GM18507 (cell line): ENCODE measurements around the gene CCL15.
"Not testable (repeated sequence)": the region's sequence is repeated elsewhere in the genome, so short reads cannot be mapped to it uniquely, and the experiment has no call there.

Experiments used
- DNase-seq: peaks from one replicate; pipeline ENCODE4 v3.0.0; 2011; ENCODE audit warnings: low read depth; ENCODE audit not compliant: insufficient read length; ENCODE audit errors: extremely low spot score
- FAIRE-seq: peaks from 2 replicates; lab custom pipeline; 2011; peaks lifted over from hg19 to GRCh38; lab: Jason Lieb, UNC

Gene CCL15

GRCh38 chr17:35998756-35999155 is 2.6 kb downstream of the CCL15 start:
- FAIRE-seq (no peak), DNase-seq (no peak)

- DNase-seq (no peak), FAIRE-seq (no peak)
Observed at GRCh38 chr17:35998018-35998545, 3.3 kb downstream of the CCL15 start.

- DNase-seq: not testable (repeated sequence)
Observed at GRCh38 chr17:35995346-35995745, 6.0 kb downstream of the CCL15 start.

GRCh38 chr17:35991075-35991474 is 10.3 kb downstream of the CCL15 start:
- FAIRE-seq (no peak), DNase-seq (no peak)

More at GRCh38 chr17:35995346-35995745, 6.0 kb downstream of the CCL15 start:
- FAIRE-seq: not testable (repeated sequence)

- FAIRE-seq (no peak), DNase-seq (no peak)
Observed at GRCh38 chr17:35988164-35988563, 13.2 kb downstream of the CCL15 start.

GRCh38 chr17:35986643-35987042 is 14.7 kb downstream of the CCL15 start, which contains the start of gene CCL14:
TSS of gene CCL14 (minus strand) at chr17:35986729. CDS start at chr17:35986649, 80 bp downstream.
- FAIRE-seq: no peak
- DNase-seq: no peak

- DNase-seq: no peak
- FAIRE-seq: no peak
Observed at GRCh38 chr17:35984140-35984539, 17.2 kb downstream of the CCL15 start.

GRCh38 chr17:35982409-35983191 is 18.8 kb downstream of the CCL15 start:
- FAIRE-seq: no peak
- DNase-seq: no peak

GRCh38 chr17:35981908-35982330 is 19.4 kb downstream of the CCL15 start:
- FAIRE-seq: no peak
- DNase-seq: no peak

GRCh38 chr17:35981246-35981645 is 20.1 kb downstream of the CCL15 start, which contains the start of gene CCL16:
TSS of gene CCL16 (minus strand) at chr17:35981497. CDS start at chr17:35981420, 77 bp downstream.
- DNase-seq (no peak), FAIRE-seq (no peak)

GRCh38 chr17:35978346-35978745 is 23.0 kb downstream of the CCL15 start:
- no peak for DNase-seq
- FAIRE-seq: no peak

- DNase-seq (no peak), FAIRE-seq (no peak)
Observed at GRCh38 chr17:35977509-35977908, 23.8 kb downstream of the CCL15 start.

GRCh38 chr17:35973333-35974260 is 27.8 kb downstream of the CCL15 start:
- DNase-seq: no peak
- FAIRE-seq: no peak

- FAIRE-seq (no peak), DNase-seq (no peak)
Observed at GRCh38 chr17:35972945-35973332, 28.4 kb downstream of the CCL15 start.

GRCh38 chr17:35972535-35972934 is 28.8 kb downstream of the CCL15 start:
- FAIRE-seq (no peak), DNase-seq (no peak)

GRCh38 chr17:35972066-35972465 is 29.3 kb downstream of the CCL15 start:
- DNase-seq: no peak
- FAIRE-seq: no peak

- DNase-seq (peak; percentile 39), FAIRE-seq (no peak)
Observed at GRCh38 chr17:35969558-35970380, 31.6 kb downstream of the CCL15 start.

GRCh38 chr17:35968520-35969054 is 32.8 kb downstream of the CCL15 start:
- DNase-seq: no peak
- FAIRE-seq: no peak

GRCh38 chr17:35965272-35965671 is 36.1 kb downstream of the CCL15 start:
- DNase-seq (no peak), FAIRE-seq (no peak)
